Adipocyte (in vitro differentiated cells): ENCODE results near the gene CPAMD8.

Experiments used
- DNase-seq: peaks from one replicate; pipeline ENCODE4 v3.0.0-alpha.2; 2015; ENCODE audit warnings: low read depth
- H3K27me3 ChIP-seq: replicated peaks from 2 replicates; pipeline ENCODE4 v1.7.0; 2013; ENCODE audit warnings: mild to moderate bottlenecking, low read length, moderate library complexity; ENCODE audit not compliant: control insufficient read depth, insufficient read depth
- H3K36me3 ChIP-seq: 2 replicates; pipeline ENCODE4 v1.7.0; 2013; ENCODE audit warnings: low read length, mild to moderate bottlenecking, moderate library complexity; ENCODE audit not compliant: control insufficient read depth, insufficient read depth, severe bottlenecking
- H3K4me1 ChIP-seq: 2 replicates; pipeline ENCODE4 v1.7.0; 2013; ENCODE audit warnings: mild to moderate bottlenecking, low read length, moderate library complexity; ENCODE audit not compliant: control insufficient read depth, insufficient read depth
- H3K4me3 ChIP-seq: 2 replicates; pipeline ENCODE4 v1.7.0; 2013; ENCODE audit warnings: mild to moderate bottlenecking, low read length, moderate library complexity
- H3K9ac ChIP-seq: 2 replicates; pipeline ENCODE4 v1.7.0; 2013; ENCODE audit warnings: mild to moderate bottlenecking, low read length, moderate library complexity
- H3K9me3 ChIP-seq: 2 replicates; pipeline ENCODE4 v1.7.0; 2013; ENCODE audit warnings: mild to moderate bottlenecking, low read length, moderate library complexity; ENCODE audit not compliant: control insufficient read depth

CPAMD8 gene

GRCh38 chr19:17026706-17027534 lies at the start of gene CPAMD8:
TSS of gene CPAMD8 (minus strand) at chr19:17026810. CDS start at chr19:17026642, 168 bp downstream.
- H3K9ac ChIP-seq: no peak within 1 kb of the TSS
- peaks cover 52% of the 10 kb centered on the region for H3K27me3 ChIP-seq
- H3K36me3 ChIP-seq: no peaks in the 10 kb centered on the region
- no peaks in the 10 kb centered on the region for H3K4me1 ChIP-seq
- no peak for DNase-seq
- no peak within 1 kb of the TSS for H3K4me3 ChIP-seq
- H3K9me3 ChIP-seq: peaks cover 19% of the 10 kb centered on the region

GRCh38 chr19:17075864-17076542 lies 49.4 kb upstream of the CPAMD8 start:
- Histone ChIP-seq H3K27me3 (no peaks in the 10 kb centered on the region), H3K4me3 (peak overlapping the region; percentile 94), H3K36me3 (no peaks in the 10 kb centered on the region), H3K9ac (peak overlapping the region; percentile 96), H3K4me1 (peaks cover 47% of the 10 kb centered on the region), H3K9me3 (no peaks in the 10 kb centered on the region)
- peak; percentile 66 for DNase-seq

GRCh38 chr19:17075035-17075863 lies 48.6 kb upstream of the CPAMD8 start, which contains the start of the genes HAUS8 and MYO9B:
TSS of gene HAUS8 (minus strand) at chr19:17075452. CDS start at chr19:17075422, 30 bp downstream.
TSS of gene MYO9B (plus strand) at chr19:17075777. CDS start at chr19:17101718, 25,941 bp downstream.
- Histone ChIP-seq H3K36me3 (no peaks in the 10 kb centered on the region), H3K9ac (peak within 1 kb of the TSS; percentile 96), H3K9me3 (no peaks in the 10 kb centered on the region), H3K27me3 (no peaks in the 10 kb centered on the region), H3K4me1 (peaks cover 44% of the 10 kb centered on the region), H3K4me3 (peak within 1 kb of the TSS; percentile 97)
- peak; percentile 100 for DNase-seq

GRCh38 chr19:17074634-17075034 lies 48.0 kb upstream of the CPAMD8 start:
- peak overlapping the region; percentile 95 for H3K9ac ChIP-seq
- H3K4me1 ChIP-seq: peaks cover 39% of the 10 kb centered on the region
- no peak for DNase-seq
- H3K27me3 ChIP-seq: no peaks in the 10 kb centered on the region
- no peaks in the 10 kb centered on the region for H3K36me3 ChIP-seq
- H3K4me3 ChIP-seq: peak overlapping the region; percentile 97
- no peaks in the 10 kb centered on the region for H3K9me3 ChIP-seq

- H3K4me3 ChIP-seq: peak overlapping the region; percentile 97
- no peaks in the 10 kb centered on the region for H3K9me3 ChIP-seq
- no peaks in the 10 kb centered on the region for H3K27me3 ChIP-seq
- H3K4me1 ChIP-seq: peaks cover 33% of the 10 kb centered on the region
- no peaks in the 10 kb centered on the region for H3K36me3 ChIP-seq
- no peak for DNase-seq
- H3K9ac ChIP-seq: peak overlapping the region; percentile 95
Measured at GRCh38 chr19:17073869-17074633, 47.4 kb upstream of the CPAMD8 start.

GRCh38 chr19:17070912-17071311 lies 44.3 kb upstream of the CPAMD8 start:
- H3K36me3 ChIP-seq: peaks cover 10% of the 10 kb centered on the region
- no peak for DNase-seq
- peaks cover 8% of the 10 kb centered on the region for H3K4me1 ChIP-seq
- no peaks in the 10 kb centered on the region for H3K27me3 ChIP-seq
- H3K4me3 ChIP-seq: no peak overlapping the region
- no peak overlapping the region for H3K9ac ChIP-seq
- no peaks in the 10 kb centered on the region for H3K9me3 ChIP-seq

GRCh38 chr19:17070421-17070820 lies 43.8 kb upstream of the CPAMD8 start:
- DNase-seq: no peak
- Histone ChIP-seq H3K9me3 (no peaks in the 10 kb centered on the region), H3K27me3 (no peaks in the 10 kb centered on the region), H3K4me3 (no peak overlapping the region), H3K9ac (no peak overlapping the region), H3K36me3 (peaks cover 10% of the 10 kb centered on the region), H3K4me1 (peaks cover 8% of the 10 kb centered on the region)

- no peaks in the 10 kb centered on the region for H3K9me3 ChIP-seq
- H3K4me3 ChIP-seq: no peak overlapping the region
- H3K27me3 ChIP-seq: no peaks in the 10 kb centered on the region
- no peak for DNase-seq
- peaks cover 10% of the 10 kb centered on the region for H3K36me3 ChIP-seq
- H3K9ac ChIP-seq: no peak overlapping the region
- peaks cover 1% of the 10 kb centered on the region for H3K4me1 ChIP-seq
Measured at GRCh38 chr19:17069193-17069592, 42.6 kb upstream of the CPAMD8 start.

GRCh38 chr19:17063428-17063827 lies 36.8 kb upstream of the CPAMD8 start:
- H3K27me3 ChIP-seq: no peaks in the 10 kb centered on the region
- H3K9me3 ChIP-seq: peaks cover 8% of the 10 kb centered on the region
- no peak overlapping the region for H3K9ac ChIP-seq
- peaks cover 20% of the 10 kb centered on the region for H3K36me3 ChIP-seq
- H3K4me1 ChIP-seq: peaks cover 7% of the 10 kb centered on the region
- no peak overlapping the region for H3K4me3 ChIP-seq
- no peak for DNase-seq

GRCh38 chr19:17061691-17062090 lies 35.1 kb upstream of the CPAMD8 start:
- Histone ChIP-seq H3K4me1 (peaks cover 7% of the 10 kb centered on the region), H3K36me3 (peaks cover 31% of the 10 kb centered on the region), H3K27me3 (no peaks in the 10 kb centered on the region), H3K9me3 (peaks cover 20% of the 10 kb centered on the region), H3K4me3 (no peak overlapping the region), H3K9ac (no peak overlapping the region)
- DNase-seq: no peak
